ENCODE data around the gene MID1IP1.

Gene MID1IP1

DNA sequence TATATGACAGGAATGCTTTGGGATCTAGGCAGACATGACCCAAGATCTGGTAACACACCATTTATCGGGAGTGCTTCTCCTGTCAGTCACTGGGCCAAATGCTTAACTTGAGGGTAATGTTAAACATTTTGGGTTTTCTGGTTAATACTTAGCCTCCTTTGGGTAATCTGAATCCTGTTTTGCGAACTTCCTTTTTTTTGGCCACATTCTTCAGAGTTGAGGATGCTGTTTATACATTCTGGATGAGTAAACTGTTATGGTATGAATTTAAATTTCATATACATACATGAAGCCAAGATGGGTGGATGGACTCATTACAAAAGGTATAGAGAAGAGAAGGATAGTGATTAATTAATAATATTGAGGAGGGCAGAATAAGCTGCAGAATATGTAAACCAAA lies 36.1 kb downstream of the MID1IP1 start:
- H3K4me2 ChIP-seq (ENCODE audit: low read length) = no peak overlapping the region
- TF ChIP-seq EZH2phosphoT487 (IDR thresholded peaks at IDR 0.05; ENCODE audit: low read depth) = no peak
- TF ChIP-seq, protein P1, sequence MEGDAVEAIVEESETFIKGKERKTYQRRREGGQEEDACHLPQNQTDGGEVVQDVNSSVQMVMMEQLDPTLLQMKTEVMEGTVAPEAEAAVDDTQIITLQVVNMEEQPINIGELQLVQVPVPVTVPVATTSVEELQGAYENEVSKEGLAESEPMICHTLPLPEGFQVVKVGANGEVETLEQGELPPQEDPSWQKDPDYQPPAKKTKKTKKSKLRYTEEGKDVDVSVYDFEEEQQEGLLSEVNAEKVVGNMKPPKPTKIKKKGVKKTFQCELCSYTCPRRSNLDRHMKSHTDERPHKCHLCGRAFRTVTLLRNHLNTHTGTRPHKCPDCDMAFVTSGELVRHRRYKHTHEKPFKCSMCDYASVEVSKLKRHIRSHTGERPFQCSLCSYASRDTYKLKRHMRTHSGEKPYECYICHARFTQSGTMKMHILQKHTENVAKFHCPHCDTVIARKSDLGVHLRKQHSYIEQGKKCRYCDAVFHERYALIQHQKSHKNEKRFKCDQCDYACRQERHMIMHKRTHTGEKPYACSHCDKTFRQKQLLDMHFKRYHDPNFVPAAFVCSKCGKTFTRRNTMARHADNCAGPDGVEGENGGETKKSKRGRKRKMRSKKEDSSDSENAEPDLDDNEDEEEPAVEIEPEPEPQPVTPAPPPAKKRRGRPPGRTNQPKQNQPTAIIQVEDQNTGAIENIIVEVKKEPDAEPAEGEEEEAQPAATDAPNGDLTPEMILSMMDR (IDR thresholded peaks at IDR 0.05; ENCODE audit: low read depth, low read length) = no peak
- H3K27ac ChIP-seq (ENCODE audit: low read length) = no peak overlapping the region
- no peak overlapping the region for H3K4me3 ChIP-seq (ENCODE audit: low read length)
- no peaks in the 10 kb centered on the region for H3K9me3 ChIP-seq (ENCODE audit: insufficient read depth, low read length)
- no peak overlapping the region for H3K9ac ChIP-seq (ENCODE audit: low read length)
- no peaks in the 10 kb centered on the region for H3K4me1 ChIP-seq (ENCODE audit: low read length)
- no peaks in the 10 kb centered on the region for H3K27me3 ChIP-seq (ENCODE audit: low read depth, low read length)
- H4K20me1 ChIP-seq (ENCODE audit: insufficient read depth, low read length) = no peaks in the 10 kb centered on the region
- no peak overlapping the region for H2AFZ ChIP-seq (ENCODE audit: low read depth, low read length)
- H3K79me2 ChIP-seq (ENCODE audit: low read length) = no peaks in the 10 kb centered on the region
- no peaks in the 10 kb centered on the region for H3K36me3 ChIP-seq (replicated peaks; ENCODE audit: low read depth, low read length)

DNA sequence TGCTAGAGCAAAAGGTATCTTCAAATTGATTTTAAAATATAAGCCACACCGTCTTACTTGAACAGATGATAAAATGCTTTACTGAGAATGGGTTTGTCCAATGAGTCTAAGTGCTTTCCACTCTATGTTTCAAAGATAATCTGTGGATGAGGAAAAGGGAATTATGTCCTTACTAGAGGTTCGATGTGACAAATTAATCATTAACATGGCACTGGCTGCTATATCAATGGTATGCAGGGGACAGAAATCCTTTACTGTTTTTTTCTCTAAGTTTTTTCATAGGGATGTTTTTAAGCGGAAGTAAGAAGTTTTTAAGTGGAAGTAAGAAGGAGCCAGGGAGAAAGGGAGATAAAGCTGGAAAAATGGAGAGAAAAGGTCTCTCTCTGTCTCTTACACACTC lies 38.0 kb downstream of the MID1IP1 start:
- Histone ChIP-seq H3K9ac (ENCODE audit: low read length) (no peak overlapping the region), H3K27me3 (ENCODE audit: low read depth, low read length) (no peaks in the 10 kb centered on the region), H3K27ac (ENCODE audit: low read length) (no peak overlapping the region), H3K4me3 (ENCODE audit: low read length) (no peak overlapping the region), H3K4me2 (ENCODE audit: low read length) (no peak overlapping the region), H2AFZ (ENCODE audit: low read depth, low read length) (no peak overlapping the region), H3K9me3 (ENCODE audit: insufficient read depth, low read length) (no peaks in the 10 kb centered on the region), H3K79me2 (ENCODE audit: low read length) (no peaks in the 10 kb centered on the region), H4K20me1 (ENCODE audit: insufficient read depth, low read length) (no peaks in the 10 kb centered on the region), H3K36me3 (replicated peaks; ENCODE audit: low read depth, low read length) (no peaks in the 10 kb centered on the region), H3K4me1 (ENCODE audit: low read length) (no peaks in the 10 kb centered on the region)
- TF ChIP-seq EZH2phosphoT487 (IDR thresholded peaks at IDR 0.05; ENCODE audit: low read depth) = no peak
- TF ChIP-seq, protein P1 (IDR thresholded peaks at IDR 0.05; ENCODE audit: low read depth, low read length) = no peak

DNA sequence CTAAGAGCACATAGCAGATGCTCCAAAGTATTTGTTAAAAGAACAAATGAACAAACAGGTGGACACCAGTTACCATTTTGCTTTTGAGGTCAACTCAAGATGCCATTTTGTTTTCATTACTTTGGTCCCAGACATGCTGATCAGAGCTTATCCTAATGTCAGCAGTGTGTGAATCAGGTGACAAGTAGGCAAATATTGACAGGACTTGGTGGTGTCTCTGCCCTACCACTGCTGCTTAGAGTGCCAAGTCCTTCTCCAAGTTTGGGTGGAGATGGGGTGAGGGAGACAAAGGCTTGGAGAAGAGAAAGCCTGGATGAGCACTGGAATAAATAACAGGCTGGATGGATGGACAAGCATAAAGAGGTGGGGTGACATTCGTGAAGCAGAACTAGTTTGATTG lies 38.7 kb downstream of the MID1IP1 start:
- H2AFZ ChIP-seq (ENCODE audit: low read depth, low read length) = no peak overlapping the region
- H3K27ac ChIP-seq (ENCODE audit: low read length) = no peak overlapping the region
- no peak for TF ChIP-seq EZH2phosphoT487 (IDR thresholded peaks at IDR 0.05; ENCODE audit: low read depth)
- TF ChIP-seq, protein P1 (IDR thresholded peaks at IDR 0.05; ENCODE audit: low read depth, low read length) = no peak

DNA sequence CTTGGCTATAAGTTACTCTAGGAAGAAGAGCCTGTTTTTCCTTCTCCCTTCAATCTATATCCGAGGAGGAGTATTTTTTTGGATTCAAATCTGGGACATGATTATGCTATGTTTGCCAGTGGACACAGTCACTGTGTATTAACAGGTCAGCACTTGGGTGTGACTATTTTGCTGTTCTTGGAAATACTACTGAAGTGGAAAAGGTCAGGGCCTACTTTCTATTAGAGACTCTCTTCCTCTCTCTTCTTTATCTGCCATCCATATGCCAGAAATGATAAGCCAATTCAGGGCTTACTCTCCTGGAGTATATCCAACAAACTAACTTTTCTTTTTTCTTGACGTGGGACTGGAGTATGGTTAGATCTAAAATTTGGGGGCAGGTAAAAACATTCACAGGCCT lies 40.5 kb downstream of the MID1IP1 start:
- Histone ChIP-seq H3K4me2 (ENCODE audit: low read length) (no peak overlapping the region), H3K27me3 (ENCODE audit: low read depth, low read length) (no peaks in the 10 kb centered on the region), H3K9me3 (ENCODE audit: insufficient read depth, low read length) (no peaks in the 10 kb centered on the region), H2AFZ (ENCODE audit: low read depth, low read length) (no peak overlapping the region), H3K27ac (ENCODE audit: low read length) (no peak overlapping the region), H3K4me3 (ENCODE audit: low read length) (no peak overlapping the region), H3K4me1 (ENCODE audit: low read length) (no peaks in the 10 kb centered on the region), H3K36me3 (replicated peaks; ENCODE audit: low read depth, low read length) (no peaks in the 10 kb centered on the region), H4K20me1 (ENCODE audit: insufficient read depth, low read length) (no peaks in the 10 kb centered on the region), H3K9ac (ENCODE audit: low read length) (no peak overlapping the region), H3K79me2 (ENCODE audit: low read length) (no peaks in the 10 kb centered on the region)
- TF ChIP-seq, protein P1 (IDR thresholded peaks at IDR 0.05; ENCODE audit: low read depth, low read length) = no peak
- no peak for TF ChIP-seq EZH2phosphoT487 (IDR thresholded peaks at IDR 0.05; ENCODE audit: low read depth)

More for the DNA sequence above, 38.7 kb downstream of the MID1IP1 start:
- Histone ChIP-seq H3K9me3 (ENCODE audit: insufficient read depth, low read length) (no peaks in the 10 kb centered on the region), H3K9ac (ENCODE audit: low read length) (no peak overlapping the region), H3K79me2 (ENCODE audit: low read length) (no peaks in the 10 kb centered on the region), H3K4me1 (ENCODE audit: low read length) (no peaks in the 10 kb centered on the region), H4K20me1 (ENCODE audit: insufficient read depth, low read length) (no peaks in the 10 kb centered on the region), H3K27me3 (ENCODE audit: low read depth, low read length) (no peaks in the 10 kb centered on the region), H3K4me2 (ENCODE audit: low read length) (no peak overlapping the region), H3K4me3 (ENCODE audit: low read length) (no peak overlapping the region), H3K36me3 (replicated peaks; ENCODE audit: low read depth, low read length) (no peaks in the 10 kb centered on the region)
